Erythroblast (primary cell): Measurements from ENCODE around the gene SLC25A18.

Experiments used
- GATA1 ChIP-seq: IDR thresholded peaks from 2 replicates; pipeline ENCODE4 v1.6.1; 2011; ENCODE audit warnings: low read depth, mild to moderate bottlenecking, control low read depth, low read length, moderate library complexity
- POLR2A ChIP-seq: IDR thresholded peaks from 2 replicates; pipeline ENCODE4 v1.6.1; 2011; ENCODE audit warnings: mild to moderate bottlenecking, low read length

GRCh38 chr22:17581056-17581455 is 17.8 kb downstream of the SLC25A18 start:
- TF ChIP-seq POLR2A (no peak), GATA1 (no peak)
